Breast epithelium (tissue), 4 donors: ENCODE measurements around the gene HLA-DMB. TPM values are rescaled to one million over a fixed set of nuclear protein-coding genes. Genes with fewer than 3 reads are reported as not detected.

Experiments used
- DNase-seq, 2 donors: peaks; one replicate each; pipeline ENCODE4 v3.0.0-alpha.2; 2019; ENCODE audit warnings: low spot score in 2 of 2
- H3K27ac ChIP-seq, 2 donors: fragments of 200-600 bp; sonication (generic) in 1 of 2; one replicate each; pipeline ENCODE4 v1.5.1; 2016 to 2019; ENCODE audit warnings: mild to moderate bottlenecking in 1 of 2
- H3K27me3 ChIP-seq, 2 donors: fragments of 200-600 bp; sonication (generic) in 1 of 2; one replicate each; pipeline versions ENCODE4 v1.5.1 to v1.6.0; 2017 to 2019; ENCODE audit warnings: control low read depth in 1 of 2, mild to moderate bottlenecking in 1 of 2
- H3K36me3 ChIP-seq: fragments of 200-600 bp; one replicate; pipeline ENCODE4 v1.5.1; 2019
- H3K4me1 ChIP-seq, 2 donors: fragments of 200-600 bp; sonication (generic); one replicate each; pipeline ENCODE4 v1.5.1; 2016 to 2019; ENCODE audit warnings: control low read depth in 1 of 2
- H3K4me3 ChIP-seq, 3 donors: fragments of 200-600 bp; sonication (generic); 1 replicate in 2 of 3; 2 replicates in 1 of 3; pipeline ENCODE4 v1.5.1; 2016 to 2019; ENCODE audit warnings: mild to moderate bottlenecking in 3 of 3, moderate library complexity in 2 of 3
- H3K9me3 ChIP-seq, 2 donors: fragments of 200-600 bp; sonication (generic) in 1 of 2; one replicate each; pipeline ENCODE4 v1.5.1; 2016 to 2019; ENCODE audit warnings: control low read depth in 1 of 2
- CTCF ChIP-seq, 3 donors: fragments of 450-650 bp; IDR thresholded peaks; one replicate each; pipeline ENCODE4 v1.5.1; 2016 to 2017; ENCODE audit warnings: antibody characterized with exemption in 3 of 3, mild to moderate bottlenecking in 3 of 3, moderate library complexity in 3 of 3
- POLR2A ChIP-seq: fragments of 450-650 bp; IDR thresholded peaks from one replicate; pipeline ENCODE4 v1.6.1; 2016; ENCODE audit warnings: antibody characterized with exemption, mild to moderate bottlenecking, moderate library complexity
- POLR2AphosphoS5 ChIP-seq, 3 donors: sonication (generic); formaldehyde crosslinking; IDR thresholded peaks; one replicate each; pipeline ENCODE4 v1.6.1; 2017; ENCODE audit warnings: antibody characterized with exemption in 3 of 3
- intact Hi-C: fragments of 100-400 bp; cut with DNase I; formaldehyde crosslinking; loops from one replicate; pipeline ENCODE4 v1.15.1; 2023; ENCODE audit warnings: low total_unique reads
- total RNA-seq, 3 donors: library from RNA; depleted of rRNA; stranded (reverse); fragments of >200 nt; gene quantifications; one replicate each; pipeline ENCODE4 v1.1.0, GENCODE V29; 2016

HLA-DMB gene
- total RNA-seq, 3 donors from 2014 or later = 16.4 to 52.0 (median 34.6) TPM

- TF ChIP-seq POLR2AphosphoS5 (IDR thresholded peaks at IDR 0.05) (no peak), CTCF (IDR thresholded peaks at IDR 0.05) (no peak), POLR2A (no peak)
- H3K27ac ChIP-seq = no peak overlapping the region
- intact Hi-C loops = no loop called here
- no peaks in the 10 kb centered on the region for H3K36me3 ChIP-seq
- H3K9me3 ChIP-seq = no peaks in the 10 kb centered on the region
- H3K4me3 ChIP-seq = no peak overlapping the region
- no peak for DNase-seq
- no peaks in the 10 kb centered on the region for H3K4me1 ChIP-seq
- H3K27me3 ChIP-seq = no peaks in the 10 kb centered on the region
Observed at GRCh38 chr6:32931211-32931610, 9.6 kb downstream of the HLA-DMB start.

GRCh38 chr6:32922083-32922482 lies 18.7 kb downstream of the HLA-DMB start:
- Histone ChIP-seq H3K4me3 (no peak overlapping the region), H3K9me3 (no peaks in the 10 kb centered on the region), H3K4me1 (no peaks in the 10 kb centered on the region), H3K27me3 (no peaks in the 10 kb centered on the region), H3K36me3 (no peaks in the 10 kb centered on the region), H3K27ac (no peak overlapping the region)
- DNase-seq = no peak
- TF ChIP-seq POLR2A (no peak), CTCF (IDR thresholded peaks at IDR 0.05) (no peak)
- intact Hi-C loops = no loop called here

- DNase-seq = no peak
- Histone ChIP-seq H3K4me3 (no peak overlapping the region), H3K9me3 (no peaks in the 10 kb centered on the region), H3K36me3 (no peaks in the 10 kb centered on the region), H3K27me3 (no peaks in the 10 kb centered on the region), H3K4me1 (no peaks in the 10 kb centered on the region), H3K27ac (no peak overlapping the region)
- no peak for TF ChIP-seq POLR2A
- TF ChIP-seq POLR2AphosphoS5 (IDR thresholded peaks at IDR 0.05) = no peak
- TF ChIP-seq CTCF (IDR thresholded peaks at IDR 0.05) = no peak
- intact Hi-C loops = no loop called here
Observed at GRCh38 chr6:32920715-32921114, 20.1 kb downstream of the HLA-DMB start.

- no peak for DNase-seq
- no peak overlapping the region for H3K4me3 ChIP-seq
- H3K36me3 ChIP-seq = no peaks in the 10 kb centered on the region
- H3K27me3 ChIP-seq = no peaks in the 10 kb centered on the region
- intact Hi-C loops = no loop called here
- no peak for TF ChIP-seq POLR2A
- no peak for TF ChIP-seq CTCF (IDR thresholded peaks at IDR 0.05)
- no peak for TF ChIP-seq POLR2AphosphoS5 (IDR thresholded peaks at IDR 0.05)
- no peak overlapping the region for H3K27ac ChIP-seq
- H3K4me1 ChIP-seq = no peaks in the 10 kb centered on the region
- H3K9me3 ChIP-seq = no peaks in the 10 kb centered on the region
Observed at GRCh38 chr6:32912951-32913350, 27.9 kb downstream of the HLA-DMB start.

GRCh38 chr6:32908897-32909296 lies 31.9 kb downstream of the HLA-DMB start:
- Histone ChIP-seq H3K9me3 (no peaks in the 10 kb centered on the region), H3K4me3 (no peak overlapping the region), H3K36me3 (no peaks in the 10 kb centered on the region), H3K27ac (no peak overlapping the region), H3K4me1 (no peaks in the 10 kb centered on the region), H3K27me3 (no peaks in the 10 kb centered on the region)
- DNase-seq = no peak
- no peak for TF ChIP-seq POLR2AphosphoS5 (IDR thresholded peaks at IDR 0.05)
- TF ChIP-seq POLR2A = no peak
- no peak for TF ChIP-seq CTCF (IDR thresholded peaks at IDR 0.05)
- intact Hi-C loops = no loop called here
